HCT116 (cell line): ENCODE results near the gene ABHD12B. TPM values are rescaled to one million over a fixed set of nuclear protein-coding genes. Genes with fewer than 3 reads are reported as not detected.

ENCODE experiments used
- ATAC-seq: fragments of 200-7000 bp; cut with Tn5 transposase; 2 replicates; pipeline ENCODE4 v1.9.1; 2020; ENCODE audit warnings: mild to moderate bottlenecking, moderate library complexity
- BruUV-seq: library from RNA; stranded (reverse); fragments of 400-500 nt; replicated peaks from 2 replicates; lab custom pipeline; 2021; lab: Mats Ljungman, UMichigan
- CTCF ChIA-PET: fragments of 300-600 bp; sonication (Branson Sonifier 250); formaldehyde crosslinking; loops from one replicate; lab custom pipeline; 2021; ENCODE audit warnings: antibody characterized with exemption; lab: Charles Lee
- POLR2A ChIA-PET: fragments of 300-600, 350-600 bp; sonication (Branson Sonifier 250); formaldehyde crosslinking; loops from one replicate; lab custom pipeline; 2021; ENCODE audit warnings: antibody characterized with exemption; lab: Charles Lee
- RAD21 ChIA-PET, 2 experiments: fragments of 300-600 bp; sonication (Branson Sonifier 250); formaldehyde crosslinking; loops; one replicate each; lab custom pipeline; 2023; ENCODE audit warnings: low total read pairs in 2 of 2; ENCODE audit not compliant: uncharacterized antibody in 2 of 2, unreplicated experiment in 2 of 2, low non-redundant PET in 1 of 2; lab: Charles Lee
- DNase-seq: peaks from one replicate; pipeline ENCODE4 v3.0.0-alpha.2; 2010; ENCODE audit warnings: low read depth, low spot score
- H2AFZ ChIP-seq: fragments of 200-600 bp; shearing (Covaris generic), sonication (generic); 2 replicates; pipeline ENCODE4 v1.6.1; 2017; ENCODE audit warnings: low read depth, mixed run types, mixed read lengths, antibody characterized with exemption, low read length; ENCODE audit not compliant: poor library complexity, severe bottlenecking
- H3K27ac ChIP-seq: 2 replicates; pipeline ENCODE4 v1.5.1; 2012; ENCODE audit warnings: low read depth, low read length
- H3K27me3 ChIP-seq: fragments of 200-600 bp; sonication (generic); 2 replicates; pipeline ENCODE4 v1.6.1; 2016; ENCODE audit warnings: mixed run types, low read length, mixed read lengths; ENCODE audit not compliant: insufficient read depth
- H3K36me3 ChIP-seq, 2 experiments: fragments of 200-500 bp in 1 of 2; fragments of 200-600 bp in 1 of 2; sonication (Bioruptor generic) in 1 of 2; sonication (generic) in 1 of 2; 2 replicates each; pipeline versions ENCODE4 v1.5.1 to v1.6.1; 2014 to 2016; ENCODE audit warnings: low read length in 2 of 2, inconsistent platforms in 1 of 2, mixed read lengths in 1 of 2, mixed run types in 1 of 2; ENCODE audit not compliant: insufficient read depth in 2 of 2, control insufficient read depth in 1 of 2
- H3K4me1 ChIP-seq, 2 experiments: fragments of 200-600 bp in 1 of 2; sonication (generic) in 1 of 2; 2 replicates each; pipeline versions ENCODE4 v1.5.1 to v1.6.1; 2012 to 2017; ENCODE audit warnings: low read length in 2 of 2, inconsistent platforms in 1 of 2, mild to moderate bottlenecking in 1 of 2, mixed read lengths in 1 of 2, mixed run types in 1 of 2, moderate library complexity in 1 of 2; ENCODE audit not compliant: insufficient read depth in 2 of 2, control insufficient read depth in 1 of 2
- H3K4me2 ChIP-seq: fragments of 200-600 bp; sonication (generic); 2 replicates; pipeline ENCODE4 v1.6.1; 2017; ENCODE audit warnings: mixed run types, low read length, mixed read lengths
- H3K4me3 ChIP-seq, 2 experiments: fragments of 200-600 bp in 1 of 2; sonication (generic) in 1 of 2; replicated peaks in 1 of 2; 2 replicates each; pipeline ENCODE4 v1.5.1; 2011 to 2016; ENCODE audit warnings: low read length in 2 of 2, control low read depth in 1 of 2, low read depth in 1 of 2, mild to moderate bottlenecking in 1 of 2, mixed read lengths in 1 of 2, mixed run types in 1 of 2
- H3K79me2 ChIP-seq: fragments of 200-600 bp; sonication (generic); 2 replicates; pipeline ENCODE4 v1.6.1; 2017; ENCODE audit warnings: mild to moderate bottlenecking, mixed run types, low read length, moderate library complexity, mixed read lengths; ENCODE audit not compliant: insufficient read depth
- H3K9ac ChIP-seq: fragments of 200-600 bp; sonication (generic); 2 replicates; pipeline ENCODE4 v1.6.1; 2016; ENCODE audit warnings: low read length, mixed read lengths
- H3K9me2 ChIP-seq: fragments of 200-600 bp; sonication (generic), shearing (Covaris generic); 2 replicates; pipeline ENCODE4 v1.6.1; 2017; ENCODE audit warnings: mixed run types, mild to moderate bottlenecking, moderate library complexity; ENCODE audit not compliant: insufficient read depth
- H3K9me3 ChIP-seq, 2 experiments: fragments of 200-500 bp in 1 of 2; fragments of 200-600 bp in 1 of 2; sonication (Bioruptor generic) in 1 of 2; sonication (generic) in 1 of 2; 2 replicates each; pipeline ENCODE4 v1.6.1; 2014 to 2017; ENCODE audit warnings: low read length in 2 of 2, mixed read lengths in 2 of 2, inconsistent platforms in 1 of 2, low read depth in 1 of 2, mild to moderate bottlenecking in 1 of 2, mixed run types in 1 of 2, moderate library complexity in 1 of 2; ENCODE audit not compliant: control insufficient read depth in 1 of 2, insufficient read depth in 1 of 2
- H4K20me1 ChIP-seq: fragments of 200-600 bp; sonication (generic), shearing (Covaris generic); 2 replicates; pipeline ENCODE4 v1.6.1; 2017; ENCODE audit warnings: mixed run types, mild to moderate bottlenecking, moderate library complexity; ENCODE audit not compliant: insufficient read depth
- CEBPB ChIP-seq: IDR thresholded peaks from 2 replicates; pipeline ENCODE4 v1.6.1; 2012; ENCODE audit warnings: low read depth
- EGR1 ChIP-seq: IDR thresholded peaks from 2 replicates; pipeline ENCODE4 v1.6.1; 2012; ENCODE audit warnings: low read depth
- EZH2phosphoT487 ChIP-seq: fragments of 200-600 bp; IDR thresholded peaks from 2 replicates; pipeline ENCODE4 v1.6.1; 2018; ENCODE audit warnings: antibody characterized with exemption, borderline replicate concordance
- FOSL1 ChIP-seq: IDR thresholded peaks from 2 replicates; pipeline ENCODE4 v1.6.1; 2012; ENCODE audit warnings: low read depth
- JUND ChIP-seq: IDR thresholded peaks from 2 replicates; pipeline ENCODE4 v1.6.1; 2012
- POLR2A ChIP-seq: IDR thresholded peaks from 2 replicates; pipeline ENCODE4 v1.7.0; 2011; ENCODE audit warnings: borderline replicate concordance; ENCODE audit not compliant: insufficient read depth, insufficient read length; ENCODE audit errors: extremely low read depth
- RAD21 ChIP-seq: IDR thresholded peaks from 2 replicates; pipeline ENCODE4 v1.6.1; 2012; ENCODE audit warnings: low read depth, mild to moderate bottlenecking
- SIN3A ChIP-seq: IDR thresholded peaks from 2 replicates; pipeline ENCODE4 v1.6.1; 2012; ENCODE audit warnings: low read depth
- YY1 ChIP-seq: IDR thresholded peaks from 2 replicates; pipeline ENCODE4 v1.6.1; 2011; ENCODE audit warnings: low read length, low read depth, moderate library complexity, mild to moderate bottlenecking; ENCODE audit not compliant: insufficient replicate concordance; ENCODE audit errors: extremely low read depth
- ZFX ChIP-seq: fragments of 450-650 bp; IDR thresholded peaks from 2 replicates; pipeline ENCODE4 v1.6.1; 2017
- ZNF274 ChIP-seq: fragments of 200-500 bp; sonication (Bioruptor generic); IDR thresholded peaks from 2 replicates; pipeline ENCODE4 v1.6.1; 2014; ENCODE audit warnings: mild to moderate bottlenecking, low read depth, low read length, inconsistent platforms
- intact Hi-C: fragments of 100-400 bp; cut with micrococcal nuclease; formaldehyde crosslinking; loops from 2 replicates; pipeline ENCODE4 v1.10.0; 2022
- total RNA-seq: library from RNA; stranded (reverse); gene quantifications from one replicate; pipeline ENCODE4 v1.2.1, GENCODE V29; 2021; ENCODE audit not compliant: unreplicated experiment
- TF ChIP-seq, protein P1 (sequence below): IDR thresholded peaks from 2 replicates; pipeline ENCODE4 v1.6.1; 2011; ENCODE audit warnings: mild to moderate bottlenecking, low read length, moderate library complexity; ENCODE audit not compliant: insufficient replicate concordance; ENCODE audit errors: extremely low read depth
- TF ChIP-seq, protein P2 (sequence below): IDR thresholded peaks from 2 replicates; pipeline ENCODE4 v1.6.1; 2012
- TF ChIP-seq, protein P3 (sequence below): IDR thresholded peaks from 2 replicates; pipeline ENCODE4 v1.6.1; 2012; ENCODE audit warnings: low read depth
- TF ChIP-seq, protein P4 (sequence below), 3 experiments: fragments of 200-600 bp in 1 of 3; sonication (generic) in 1 of 3; IDR thresholded peaks in 2 of 3; conservative IDR thresholded peaks in 1 of 3; 2 replicates each; pipeline ENCODE4 v1.5.1; 2012 to 2017; ENCODE audit warnings: low read depth in 2 of 3, low read length in 2 of 3, antibody characterized with exemption in 1 of 3, borderline replicate concordance in 1 of 3, control low read depth in 1 of 3, mild to moderate bottlenecking in 1 of 3, mixed read lengths in 1 of 3, mixed run types in 1 of 3, moderate library complexity in 1 of 3; ENCODE audit not compliant: insufficient read depth in 1 of 3
- TF ChIP-seq, protein P5 (sequence below): IDR thresholded peaks from 2 replicates; pipeline ENCODE4 v1.6.1; 2012

Gene ABHD12B
- total RNA-seq, 1 experiment from 2014 or later = 0.74 TPM

DNA sequence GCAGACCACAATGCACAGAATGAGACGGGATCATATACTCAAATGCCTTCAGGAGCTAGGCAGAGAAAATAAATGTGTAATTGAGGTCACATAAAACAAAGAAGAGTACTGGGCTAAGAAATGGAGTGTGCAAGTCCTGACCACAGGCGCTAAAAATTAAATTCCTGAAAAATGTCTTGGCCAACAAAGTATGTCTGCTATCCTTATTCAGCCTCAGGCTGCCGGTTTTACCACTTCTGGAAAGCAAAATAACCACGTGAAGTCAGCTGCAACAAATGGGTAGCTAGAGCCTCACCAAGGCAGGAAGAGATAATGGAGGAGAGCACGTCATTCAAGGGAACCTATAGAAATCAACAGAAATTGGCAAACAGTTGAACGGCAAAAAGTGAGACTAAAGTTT lies 69.3 kb downstream of the ABHD12B start:
- Histone ChIP-seq H3K9me3 (no peaks in the 10 kb centered on the region), H3K27me3 (no peaks in the 10 kb centered on the region), H3K4me1 (peaks cover 3 to 12% of the 10 kb centered on the region in 2 experiments; a peak in 3 of 4 replicates), H3K9ac (no peak overlapping the region), H3K36me3 (peaks cover 6 to 30% of the 10 kb centered on the region in 2 experiments; a peak in 3 of 4 replicates), H2AFZ (no peak overlapping the region), H3K27ac (no peak overlapping the region), H3K79me2 (peaks cover 80% of the 10 kb centered on the region), H3K4me2 (no peak overlapping the region), H3K9me2 (no peaks in the 10 kb centered on the region), H3K4me3 (no peak overlapping the region), H4K20me1 (peaks cover 8% of the 10 kb centered on the region)
- no peak for DNase-seq
- ChIA-PET POLR2A (no interaction called here), RAD21 (no interaction called here), CTCF (no interaction called here)
- ATAC-seq = no peak
- intact Hi-C loops = no loop called here
- no TSS peak for BruUV-seq
- TF ChIP-seq ZFX (no peak), RAD21 (no peak), EGR1 (no peak), YY1 (no peak), SIN3A (no peak), JUND (no peak), CEBPB (no peak), ZNF274 (no peak), POLR2A (no peak), EZH2phosphoT487 (no peak), FOSL1 (no peak)
- TF ChIP-seq, protein P1, sequence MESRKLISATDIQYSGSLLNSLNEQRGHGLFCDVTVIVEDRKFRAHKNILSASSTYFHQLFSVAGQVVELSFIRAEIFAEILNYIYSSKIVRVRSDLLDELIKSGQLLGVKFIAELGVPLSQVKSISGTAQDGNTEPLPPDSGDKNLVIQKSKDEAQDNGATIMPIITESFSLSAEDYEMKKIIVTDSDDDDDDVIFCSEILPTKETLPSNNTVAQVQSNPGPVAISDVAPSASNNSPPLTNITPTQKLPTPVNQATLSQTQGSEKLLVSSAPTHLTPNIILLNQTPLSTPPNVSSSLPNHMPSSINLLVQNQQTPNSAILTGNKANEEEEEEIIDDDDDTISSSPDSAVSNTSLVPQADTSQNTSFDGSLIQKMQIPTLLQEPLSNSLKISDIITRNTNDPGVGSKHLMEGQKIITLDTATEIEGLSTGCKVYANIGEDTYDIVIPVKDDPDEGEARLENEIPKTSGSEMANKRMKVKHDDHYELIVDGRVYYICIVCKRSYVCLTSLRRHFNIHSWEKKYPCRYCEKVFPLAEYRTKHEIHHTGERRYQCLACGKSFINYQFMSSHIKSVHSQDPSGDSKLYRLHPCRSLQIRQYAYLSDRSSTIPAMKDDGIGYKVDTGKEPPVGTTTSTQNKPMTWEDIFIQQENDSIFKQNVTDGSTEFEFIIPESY = no peak
- TF ChIP-seq, protein P2, sequence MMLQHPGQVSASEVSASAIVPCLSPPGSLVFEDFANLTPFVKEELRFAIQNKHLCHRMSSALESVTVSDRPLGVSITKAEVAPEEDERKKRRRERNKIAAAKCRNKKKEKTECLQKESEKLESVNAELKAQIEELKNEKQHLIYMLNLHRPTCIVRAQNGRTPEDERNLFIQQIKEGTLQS = no peak
- TF ChIP-seq, protein P3, sequence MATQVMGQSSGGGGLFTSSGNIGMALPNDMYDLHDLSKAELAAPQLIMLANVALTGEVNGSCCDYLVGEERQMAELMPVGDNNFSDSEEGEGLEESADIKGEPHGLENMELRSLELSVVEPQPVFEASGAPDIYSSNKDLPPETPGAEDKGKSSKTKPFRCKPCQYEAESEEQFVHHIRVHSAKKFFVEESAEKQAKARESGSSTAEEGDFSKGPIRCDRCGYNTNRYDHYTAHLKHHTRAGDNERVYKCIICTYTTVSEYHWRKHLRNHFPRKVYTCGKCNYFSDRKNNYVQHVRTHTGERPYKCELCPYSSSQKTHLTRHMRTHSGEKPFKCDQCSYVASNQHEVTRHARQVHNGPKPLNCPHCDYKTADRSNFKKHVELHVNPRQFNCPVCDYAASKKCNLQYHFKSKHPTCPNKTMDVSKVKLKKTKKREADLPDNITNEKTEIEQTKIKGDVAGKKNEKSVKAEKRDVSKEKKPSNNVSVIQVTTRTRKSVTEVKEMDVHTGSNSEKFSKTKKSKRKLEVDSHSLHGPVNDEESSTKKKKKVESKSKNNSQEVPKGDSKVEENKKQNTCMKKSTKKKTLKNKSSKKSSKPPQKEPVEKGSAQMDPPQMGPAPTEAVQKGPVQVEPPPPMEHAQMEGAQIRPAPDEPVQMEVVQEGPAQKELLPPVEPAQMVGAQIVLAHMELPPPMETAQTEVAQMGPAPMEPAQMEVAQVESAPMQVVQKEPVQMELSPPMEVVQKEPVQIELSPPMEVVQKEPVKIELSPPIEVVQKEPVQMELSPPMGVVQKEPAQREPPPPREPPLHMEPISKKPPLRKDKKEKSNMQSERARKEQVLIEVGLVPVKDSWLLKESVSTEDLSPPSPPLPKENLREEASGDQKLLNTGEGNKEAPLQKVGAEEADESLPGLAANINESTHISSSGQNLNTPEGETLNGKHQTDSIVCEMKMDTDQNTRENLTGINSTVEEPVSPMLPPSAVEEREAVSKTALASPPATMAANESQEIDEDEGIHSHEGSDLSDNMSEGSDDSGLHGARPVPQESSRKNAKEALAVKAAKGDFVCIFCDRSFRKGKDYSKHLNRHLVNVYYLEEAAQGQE = no peak
- TF ChIP-seq, protein P4, sequence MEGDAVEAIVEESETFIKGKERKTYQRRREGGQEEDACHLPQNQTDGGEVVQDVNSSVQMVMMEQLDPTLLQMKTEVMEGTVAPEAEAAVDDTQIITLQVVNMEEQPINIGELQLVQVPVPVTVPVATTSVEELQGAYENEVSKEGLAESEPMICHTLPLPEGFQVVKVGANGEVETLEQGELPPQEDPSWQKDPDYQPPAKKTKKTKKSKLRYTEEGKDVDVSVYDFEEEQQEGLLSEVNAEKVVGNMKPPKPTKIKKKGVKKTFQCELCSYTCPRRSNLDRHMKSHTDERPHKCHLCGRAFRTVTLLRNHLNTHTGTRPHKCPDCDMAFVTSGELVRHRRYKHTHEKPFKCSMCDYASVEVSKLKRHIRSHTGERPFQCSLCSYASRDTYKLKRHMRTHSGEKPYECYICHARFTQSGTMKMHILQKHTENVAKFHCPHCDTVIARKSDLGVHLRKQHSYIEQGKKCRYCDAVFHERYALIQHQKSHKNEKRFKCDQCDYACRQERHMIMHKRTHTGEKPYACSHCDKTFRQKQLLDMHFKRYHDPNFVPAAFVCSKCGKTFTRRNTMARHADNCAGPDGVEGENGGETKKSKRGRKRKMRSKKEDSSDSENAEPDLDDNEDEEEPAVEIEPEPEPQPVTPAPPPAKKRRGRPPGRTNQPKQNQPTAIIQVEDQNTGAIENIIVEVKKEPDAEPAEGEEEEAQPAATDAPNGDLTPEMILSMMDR (IDR thresholded peaks at IDR 0.05 in 2 of 3, conservative IDR thresholded peaks at IDR 0.05 in 1 of 3; ENCODE audit: borderline replicate concordance in 1 of 3, insufficient read depth in 1 of 3, low read depth in 2 of 3, low read length in 2 of 3) = no peak
- TF ChIP-seq, protein P5, sequence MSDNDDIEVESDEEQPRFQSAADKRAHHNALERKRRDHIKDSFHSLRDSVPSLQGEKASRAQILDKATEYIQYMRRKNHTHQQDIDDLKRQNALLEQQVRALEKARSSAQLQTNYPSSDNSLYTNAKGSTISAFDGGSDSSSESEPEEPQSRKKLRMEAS = no peak
